ENCODE measurements around the gene CLSTN2. TPM values are rescaled to one million over a fixed set of nuclear protein-coding genes. Genes with fewer than 3 reads are reported as not detected.
A peak's percentile ranks its signal among the peaks of the same experiment; 100 is the strongest.

The CLSTN2 gene
- total RNA-seq, 1 experiment from 2014 or later = 0.84 TPM

DNA sequence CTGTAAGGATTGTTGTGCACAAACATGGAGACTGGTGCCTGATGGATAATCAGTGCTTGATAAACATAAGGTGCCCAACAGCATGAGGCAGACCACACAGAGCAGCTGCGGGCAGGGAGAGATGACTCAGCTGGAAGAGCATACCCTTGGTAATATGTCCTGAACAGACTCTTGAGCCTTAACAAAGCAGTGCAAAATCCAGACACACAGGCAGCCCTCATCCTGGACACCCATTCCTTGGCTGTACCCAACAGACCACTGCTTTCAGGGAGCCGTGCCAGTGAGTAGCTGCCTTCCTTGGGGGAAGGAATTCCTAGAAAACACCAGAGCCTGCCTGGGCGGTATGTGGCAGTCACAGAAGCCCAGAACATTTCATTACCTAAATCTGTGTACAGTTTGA is 156.2 kb downstream of the CLSTN2 start:
- DNase-seq (ENCODE audit: low read depth) = peak; percentile 76

- no peak for DNase-seq (ENCODE audit: low read depth)
Measured at GRCh38 chr3:140092848-140093536, 158.0 kb downstream of the CLSTN2 start.

- peak; percentile 83 for DNase-seq (ENCODE audit: low read depth)
Measured at GRCh38 chr3:140093742-140094141, 158.8 kb downstream of the CLSTN2 start.

DNA sequence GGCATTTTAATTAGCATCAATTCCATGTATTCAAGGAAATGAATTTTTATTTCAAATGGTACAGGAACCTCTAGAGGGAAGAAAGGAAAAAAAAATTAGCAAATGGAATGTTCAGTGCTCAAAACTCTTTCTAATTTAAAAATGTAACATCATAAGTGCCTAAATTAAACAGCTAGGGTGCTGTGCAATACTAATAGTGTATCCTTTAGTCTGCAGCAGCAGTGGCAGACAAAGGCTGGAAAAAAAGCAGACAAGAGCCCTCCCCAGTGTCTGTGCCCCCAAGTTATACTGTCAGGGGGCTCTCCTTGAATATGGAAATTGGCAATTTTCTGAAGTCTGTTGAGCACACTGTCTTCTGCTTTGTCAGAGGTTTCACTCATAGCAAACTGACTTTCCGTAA is 159.5 kb downstream of the CLSTN2 start:
- no peak for DNase-seq (ENCODE audit: low read depth)

GRCh38 chr3:140096037-140096436 is 161.1 kb downstream of the CLSTN2 start:
- DNase-seq (ENCODE audit: low read depth) = no peak

DNA sequence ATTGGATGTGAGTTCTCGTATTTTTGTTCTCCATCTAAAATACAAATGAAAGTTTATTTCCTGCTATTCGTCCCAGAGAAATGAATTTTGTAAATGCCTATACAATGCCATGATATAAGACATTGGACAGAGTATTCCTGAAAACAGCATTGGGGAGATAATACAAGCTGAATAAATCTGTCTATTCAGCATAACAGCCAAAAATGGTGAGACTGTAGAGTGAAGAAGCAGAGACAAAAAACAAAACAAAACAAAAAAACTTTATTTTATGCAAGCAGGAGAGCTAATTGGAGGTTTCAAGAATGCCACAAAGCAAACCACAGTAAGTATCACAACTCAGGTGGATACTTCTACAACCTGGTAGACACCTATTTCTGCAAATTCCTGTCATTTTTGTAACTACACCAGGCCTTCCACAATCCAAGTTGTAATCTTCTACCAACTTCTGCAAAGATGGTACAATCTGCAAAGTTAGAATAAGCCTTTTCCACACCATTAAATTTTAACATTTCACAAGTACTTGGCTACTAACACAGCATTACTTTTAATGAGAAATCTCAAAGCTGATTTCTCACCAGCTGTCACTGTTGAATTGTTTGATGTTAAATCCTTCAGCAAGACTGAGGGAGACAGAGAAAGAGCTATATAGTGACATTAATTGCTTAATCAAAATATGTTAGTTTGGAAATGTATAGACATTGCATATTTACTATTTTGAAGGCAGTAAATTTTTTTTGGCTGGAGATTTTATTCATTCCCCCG is 163.1 kb downstream of the CLSTN2 start:
- no peak for DNase-seq (ENCODE audit: low read depth)

GRCh38 chr3:140100479-140100878 is 165.5 kb downstream of the CLSTN2 start:
- no peak for DNase-seq (ENCODE audit: low read depth)

GRCh38 chr3:140103166-140103565 is 168.2 kb downstream of the CLSTN2 start:
- no peak for DNase-seq (ENCODE audit: low read depth)

- no peak for DNase-seq (ENCODE audit: low read depth)
Measured at GRCh38 chr3:140103986-140104645, 169.1 kb downstream of the CLSTN2 start.

GRCh38 chr3:140113996-140114788 is 179.2 kb downstream of the CLSTN2 start:
- DNase-seq (ENCODE audit: low read depth) = no peak

DNA sequence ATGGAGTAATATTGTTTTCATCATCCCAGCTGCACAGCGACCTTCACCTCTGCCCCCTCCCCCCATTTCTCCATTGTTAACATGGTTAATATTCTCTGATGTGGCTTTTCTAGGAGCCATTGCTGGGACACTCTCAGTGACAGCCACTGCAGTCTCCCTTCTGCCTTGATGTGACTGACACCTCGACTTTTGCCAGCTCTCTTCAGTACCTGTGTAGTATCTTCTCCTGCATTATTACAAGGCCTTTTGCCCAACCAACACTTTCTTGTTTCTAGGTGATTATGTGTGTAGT is 179.8 kb downstream of the CLSTN2 start:
- no peak for DNase-seq (ENCODE audit: low read depth)

- peak; percentile 40 for DNase-seq (ENCODE audit: low read depth)
Measured at GRCh38 chr3:140117096-140117526, 182.1 kb downstream of the CLSTN2 start.

- no peak for DNase-seq (ENCODE audit: low read depth)
Measured at GRCh38 chr3:140122183-140122582, 187.2 kb downstream of the CLSTN2 start.

GRCh38 chr3:140128217-140128616 is 193.2 kb downstream of the CLSTN2 start:
- DNase-seq (ENCODE audit: low read depth) = no peak

DNA sequence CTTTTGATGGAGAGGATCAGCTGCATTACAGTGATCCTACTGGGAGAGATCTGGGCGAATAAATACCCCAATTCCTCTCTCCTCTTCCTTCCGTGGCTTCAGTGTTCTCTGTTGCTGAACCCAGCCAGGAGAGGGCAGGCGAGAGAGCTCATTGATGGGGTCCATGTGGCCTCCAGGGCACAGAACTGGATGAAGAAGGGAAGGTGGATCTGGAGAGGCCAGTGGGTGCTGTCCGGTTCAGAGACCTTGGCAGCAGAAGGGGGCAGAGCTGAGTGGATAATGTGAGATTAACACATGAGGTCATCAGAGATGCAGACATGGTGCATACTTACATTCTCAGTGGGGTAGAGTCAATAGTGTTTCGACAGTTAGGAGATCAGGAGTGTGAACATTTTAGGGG is 193.6 kb downstream of the CLSTN2 start:
- peak; percentile 36 for DNase-seq (ENCODE audit: low read depth)

DNA sequence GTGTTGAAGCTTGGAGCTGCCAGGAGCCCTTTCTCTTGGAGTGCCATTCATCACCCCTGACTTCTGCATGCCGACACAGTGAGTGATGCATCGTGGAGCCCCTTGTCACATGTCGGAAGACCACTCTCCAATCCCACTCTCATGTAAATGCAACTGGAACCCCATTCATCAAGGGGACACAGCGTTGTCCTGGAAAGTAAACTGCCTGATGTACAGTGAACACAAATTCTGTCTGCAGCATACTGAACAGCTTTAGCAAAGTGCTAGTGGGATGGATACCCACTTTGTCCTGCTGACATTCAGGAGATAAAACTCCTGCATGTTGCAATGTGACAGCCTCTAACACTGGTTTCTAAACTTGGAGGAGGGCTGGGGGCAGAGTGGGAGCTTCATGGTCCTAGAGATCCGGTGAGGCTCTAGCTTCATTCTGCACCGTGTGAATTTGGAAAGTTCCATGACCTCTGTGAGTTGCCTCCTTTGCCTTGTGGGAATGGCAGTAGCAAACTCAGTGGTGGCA is 194.8 kb downstream of the CLSTN2 start:
- DNase-seq (ENCODE audit: low read depth) = no peak

- no peak for DNase-seq (ENCODE audit: low read depth)
Measured at GRCh38 chr3:140131895-140132294, 196.9 kb downstream of the CLSTN2 start.

GRCh38 chr3:140134231-140134965 is 199.4 kb downstream of the CLSTN2 start:
- no peak for DNase-seq (ENCODE audit: low read depth)

GRCh38 chr3:140135461-140135860 is 200.5 kb downstream of the CLSTN2 start:
- DNase-seq (ENCODE audit: low read depth) = no peak

DNA sequence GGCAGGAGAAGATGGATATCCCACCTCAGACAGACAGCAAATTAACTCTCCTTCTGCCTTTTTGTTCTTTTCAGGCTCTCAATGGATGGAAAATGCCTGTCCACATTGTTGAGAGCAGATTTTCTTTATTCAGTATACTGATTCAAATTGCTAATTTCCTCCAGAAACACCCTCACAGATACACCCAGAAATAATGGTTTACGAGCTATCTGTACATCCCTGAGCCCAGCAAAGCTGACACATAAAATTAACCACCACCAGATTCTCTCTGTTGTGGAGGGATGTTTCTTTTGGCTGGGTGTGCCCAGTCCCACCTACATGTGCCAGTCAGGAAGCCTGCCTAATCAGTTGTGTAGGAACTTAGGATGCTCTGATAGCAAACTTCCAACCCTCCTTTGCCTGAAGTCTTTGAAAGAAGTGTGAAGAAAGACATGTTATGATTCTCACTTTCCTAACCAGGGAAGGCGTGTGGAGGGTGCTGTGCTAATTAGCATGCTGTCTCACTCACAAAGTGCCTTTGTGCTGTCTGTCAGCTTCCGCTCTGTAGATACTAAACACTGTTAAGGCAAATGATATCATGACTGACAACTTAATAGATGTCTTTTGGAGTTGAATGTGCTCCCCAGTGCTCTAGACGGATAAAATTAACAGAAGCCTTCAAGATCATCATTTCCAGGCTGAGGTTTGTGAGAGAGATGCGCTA is 208.5 kb downstream of the CLSTN2 start:
- no peak for DNase-seq (ENCODE audit: low read depth)

- no peak for DNase-seq (ENCODE audit: low read depth)
Measured at GRCh38 chr3:140145528-140145927, 210.5 kb downstream of the CLSTN2 start.

All from RPMI7951 (cell line).